ENCODE data around the gene TMEM74B. TPM values are rescaled to one million over a fixed set of nuclear protein-coding genes. Genes with fewer than 3 reads are reported as not detected.

TMEM74B gene
- total RNA-seq, 1 donor from 2014 or later = 2.7 TPM

DNA sequence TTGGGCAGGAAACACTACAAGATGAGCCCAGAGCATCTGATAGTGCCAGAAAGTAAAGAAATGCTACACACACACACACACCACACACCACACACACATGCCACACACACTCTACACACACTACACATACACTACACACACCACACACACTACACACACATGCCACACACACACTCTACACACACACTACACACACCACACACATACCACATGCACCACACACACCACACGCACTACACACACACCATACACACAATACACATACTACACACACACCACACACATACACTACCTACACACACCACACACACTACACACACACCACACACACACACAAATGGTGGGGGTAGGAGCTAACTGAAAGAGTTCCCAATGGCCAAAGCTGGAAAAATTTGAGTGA is 3.6 kb upstream of the TMEM74B start:
- no peaks in the 10 kb centered on the region for H3K36me3 Mint-ChIP-seq (ENCODE audit: low read depth)
- DNase-seq (ENCODE audit: low read depth, low spot score) = no peak
- TF ChIP-seq, protein P1, sequence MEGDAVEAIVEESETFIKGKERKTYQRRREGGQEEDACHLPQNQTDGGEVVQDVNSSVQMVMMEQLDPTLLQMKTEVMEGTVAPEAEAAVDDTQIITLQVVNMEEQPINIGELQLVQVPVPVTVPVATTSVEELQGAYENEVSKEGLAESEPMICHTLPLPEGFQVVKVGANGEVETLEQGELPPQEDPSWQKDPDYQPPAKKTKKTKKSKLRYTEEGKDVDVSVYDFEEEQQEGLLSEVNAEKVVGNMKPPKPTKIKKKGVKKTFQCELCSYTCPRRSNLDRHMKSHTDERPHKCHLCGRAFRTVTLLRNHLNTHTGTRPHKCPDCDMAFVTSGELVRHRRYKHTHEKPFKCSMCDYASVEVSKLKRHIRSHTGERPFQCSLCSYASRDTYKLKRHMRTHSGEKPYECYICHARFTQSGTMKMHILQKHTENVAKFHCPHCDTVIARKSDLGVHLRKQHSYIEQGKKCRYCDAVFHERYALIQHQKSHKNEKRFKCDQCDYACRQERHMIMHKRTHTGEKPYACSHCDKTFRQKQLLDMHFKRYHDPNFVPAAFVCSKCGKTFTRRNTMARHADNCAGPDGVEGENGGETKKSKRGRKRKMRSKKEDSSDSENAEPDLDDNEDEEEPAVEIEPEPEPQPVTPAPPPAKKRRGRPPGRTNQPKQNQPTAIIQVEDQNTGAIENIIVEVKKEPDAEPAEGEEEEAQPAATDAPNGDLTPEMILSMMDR (conservative IDR thresholded peaks at IDR 0.05) = no peak
- H3K27me3 Mint-ChIP-seq (ENCODE audit: low read depth) = peaks cover 45% of the 10 kb centered on the region
- H3K4me1 Mint-ChIP-seq = peaks cover 7% of the 10 kb centered on the region
- H3K4me3 Mint-ChIP-seq = no peak overlapping the region
- H3K27ac Mint-ChIP-seq (ENCODE audit: unreplicated experiment) = no peak overlapping the region
- no peaks in the 10 kb centered on the region for H3K9me3 Mint-ChIP-seq

DNA sequence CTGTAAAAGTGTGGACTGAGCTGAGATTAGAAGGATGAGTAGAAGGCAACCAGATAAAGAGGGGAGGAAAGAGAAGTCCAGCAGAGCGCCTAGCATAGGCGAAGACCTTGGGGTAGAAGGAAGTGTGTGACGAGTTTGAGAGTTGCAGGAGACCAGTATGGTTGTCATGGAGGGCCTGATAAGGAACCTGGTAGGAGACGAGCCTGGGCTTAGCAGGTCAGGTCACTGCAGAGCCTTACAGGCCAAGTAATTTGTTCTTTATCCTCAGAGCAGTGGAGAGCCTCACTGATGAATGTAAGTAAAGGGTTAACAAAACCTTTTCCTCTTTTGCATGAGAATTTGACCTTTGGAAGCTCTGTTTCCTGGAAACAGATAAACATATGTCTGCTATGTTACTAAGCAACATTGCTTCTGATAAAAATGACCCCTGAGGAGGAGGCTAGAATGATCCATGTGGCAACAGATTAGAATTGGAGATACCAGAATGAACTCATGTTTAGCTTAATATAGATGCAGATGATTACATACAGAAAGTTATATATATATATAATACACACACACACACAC is 2.9 kb upstream of the TMEM74B start:
- H3K4me1 Mint-ChIP-seq = peaks cover 7% of the 10 kb centered on the region
- TF ChIP-seq, protein P1 (conservative IDR thresholded peaks at IDR 0.05) = no peak
- peaks cover 51% of the 10 kb centered on the region for H3K27me3 Mint-ChIP-seq (ENCODE audit: low read depth)

GRCh38 chr20:1186367-1186991 is 1.7 kb upstream of the TMEM74B start:
- Mint-ChIP-seq H3K4me3 (peak overlapping the region; percentile 53), H3K36me3 (ENCODE audit: low read depth) (no peaks in the 10 kb centered on the region), H3K27me3 (ENCODE audit: low read depth) (peaks cover 59% of the 10 kb centered on the region), H3K9me3 (no peaks in the 10 kb centered on the region), H3K4me1 (peaks cover 7% of the 10 kb centered on the region), H3K27ac (ENCODE audit: unreplicated experiment) (no peak overlapping the region)
- DNase-seq (ENCODE audit: low read depth, low spot score) = no peak
- TF ChIP-seq, protein P1 (conservative IDR thresholded peaks at IDR 0.05) = no peak

More for the DNA sequence above, 2.9 kb upstream of the TMEM74B start:
- Mint-ChIP-seq H3K27ac (ENCODE audit: unreplicated experiment) (no peak overlapping the region), H3K4me3 (no peak overlapping the region), H3K9me3 (no peaks in the 10 kb centered on the region), H3K36me3 (ENCODE audit: low read depth) (no peaks in the 10 kb centered on the region)
- no peak for DNase-seq (ENCODE audit: low read depth, low spot score)

- DNase-seq (ENCODE audit: low read depth, low spot score) = peak; percentile 62
- peaks cover 55% of the 10 kb centered on the region for H3K27me3 Mint-ChIP-seq (ENCODE audit: low read depth)
- peaks cover 7% of the 10 kb centered on the region for H3K4me1 Mint-ChIP-seq
- peak overlapping the region; percentile 53 for H3K4me3 Mint-ChIP-seq
- no peak overlapping the region for H3K27ac Mint-ChIP-seq (ENCODE audit: unreplicated experiment)
- no peaks in the 10 kb centered on the region for H3K9me3 Mint-ChIP-seq
- H3K36me3 Mint-ChIP-seq (ENCODE audit: low read depth) = no peaks in the 10 kb centered on the region
- TF ChIP-seq, protein P1 (conservative IDR thresholded peaks at IDR 0.05) = peak; percentile 75
These were observed 1.1 kb upstream of the TMEM74B start for GRCh38 chr20:1185790-1186334.

DNA sequence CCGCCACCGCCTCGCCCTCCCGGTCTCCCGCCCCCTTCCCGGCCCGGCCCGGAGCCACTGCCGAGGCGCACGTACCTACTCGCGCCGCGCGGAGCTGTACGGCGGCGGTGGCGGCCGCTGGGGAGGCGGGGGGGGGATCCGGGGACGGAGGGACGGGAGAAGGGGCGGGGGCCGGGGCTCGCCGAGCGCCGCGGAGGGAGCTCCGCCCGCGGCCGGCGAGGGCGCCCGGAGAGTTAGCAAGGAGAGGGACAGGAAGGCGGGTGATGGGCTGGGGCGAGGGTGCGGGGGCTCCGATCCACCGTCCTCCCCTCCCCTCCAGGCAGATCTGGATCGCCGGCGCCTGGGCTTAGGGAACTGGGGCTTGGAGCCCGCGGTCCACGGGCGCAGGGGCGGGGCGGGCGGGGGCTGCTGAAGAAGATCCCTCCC is 548 bp upstream of the TMEM74B start:
- H3K4me3 Mint-ChIP-seq = no peak overlapping the region
- no peaks in the 10 kb centered on the region for H3K36me3 Mint-ChIP-seq (ENCODE audit: low read depth)
- H3K9me3 Mint-ChIP-seq = no peaks in the 10 kb centered on the region
- TF ChIP-seq, protein P1 (conservative IDR thresholded peaks at IDR 0.05) = no peak
- peak; percentile 20 for DNase-seq (ENCODE audit: low read depth, low spot score)
- no peak overlapping the region for H3K27ac Mint-ChIP-seq (ENCODE audit: unreplicated experiment)
- H3K4me1 Mint-ChIP-seq = peaks cover 7% of the 10 kb centered on the region
- H3K27me3 Mint-ChIP-seq (ENCODE audit: low read depth) = peaks cover 50% of the 10 kb centered on the region

Data from neural crest cell (in vitro differentiated cells).